Anterior cingulate cortex (tissue), 58 donors: ENCODE measurements around the gene SLC30A7.
A peak's percentile ranks its signal among the peaks of the same experiment; 100 is the strongest.

Source experiments
- DNase-seq, 58 donors: peaks; one replicate each; lab custom pipeline; 2025; lab: John Stamatoyannopoulos, UW

The SLC30A7 gene

DNA sequence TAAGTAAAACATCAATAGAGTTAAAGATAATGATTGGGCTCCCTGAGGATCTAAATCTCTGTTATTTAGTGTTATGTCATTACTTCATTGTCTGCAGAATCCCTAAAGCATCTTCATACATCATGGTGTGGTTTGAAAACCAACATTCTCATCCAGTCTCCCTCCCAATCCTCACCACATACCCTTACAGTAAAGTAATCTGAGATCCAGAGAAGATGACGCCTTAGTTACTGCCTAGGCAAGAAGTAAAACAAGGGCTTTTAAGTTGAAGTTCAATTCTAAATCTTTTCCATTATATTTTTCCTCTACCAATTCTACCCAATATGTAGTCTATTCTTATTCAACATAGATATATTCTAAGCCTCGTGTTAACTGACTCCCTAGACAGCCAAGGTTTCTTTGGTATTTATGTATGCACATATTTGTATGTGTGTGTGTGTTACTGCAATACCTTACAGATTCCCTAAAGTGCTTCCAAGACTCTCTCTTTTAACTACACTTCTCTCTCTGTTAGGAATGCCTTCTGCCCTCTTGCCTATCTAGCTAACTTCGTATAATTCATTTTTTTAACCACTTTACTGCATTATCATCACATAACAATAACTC, 112.4 kb downstream of the SLC30A7 start:
- no peak for DNase-seq

DNA sequence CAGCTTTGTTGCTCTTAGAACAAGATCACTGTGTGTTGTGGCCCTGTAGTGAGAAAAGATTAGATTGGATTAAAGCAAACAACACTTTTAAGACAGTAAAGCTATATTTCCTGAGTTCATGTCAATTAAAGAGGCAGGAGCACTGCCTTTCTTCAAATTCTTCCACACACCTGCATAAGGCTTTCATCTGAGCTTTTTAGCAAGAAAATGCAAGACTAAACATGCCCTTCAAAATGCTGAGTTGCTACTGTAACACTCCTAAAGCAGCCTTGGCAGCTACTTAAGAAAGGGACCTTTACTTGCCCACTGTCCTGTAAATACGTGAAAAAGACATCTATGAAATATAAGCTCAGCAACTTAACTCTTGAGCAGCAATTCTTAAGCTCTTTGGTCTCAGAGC, 117.9 kb downstream of the SLC30A7 start:
- DNase-seq, result no peak

DNA sequence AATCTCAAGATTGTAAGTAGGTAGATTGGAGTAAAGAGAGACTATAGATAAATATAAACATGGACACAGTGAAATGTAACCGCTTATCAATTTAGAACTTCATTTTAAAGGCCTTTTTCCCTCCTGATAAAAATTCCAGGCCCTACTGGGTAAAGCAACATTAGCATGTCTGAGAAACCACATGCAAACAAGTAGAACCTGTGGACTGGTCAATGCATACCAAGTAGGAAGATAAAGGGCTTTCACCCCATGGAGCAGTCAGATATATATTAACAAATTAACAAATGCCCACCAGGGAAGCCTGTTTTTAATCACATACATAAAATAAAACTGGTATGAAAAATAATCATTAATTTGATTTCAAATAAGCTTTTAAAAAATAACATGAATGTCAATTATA, 121.6 kb downstream of the SLC30A7 start:
- DNase-seq, result no peak

DNA sequence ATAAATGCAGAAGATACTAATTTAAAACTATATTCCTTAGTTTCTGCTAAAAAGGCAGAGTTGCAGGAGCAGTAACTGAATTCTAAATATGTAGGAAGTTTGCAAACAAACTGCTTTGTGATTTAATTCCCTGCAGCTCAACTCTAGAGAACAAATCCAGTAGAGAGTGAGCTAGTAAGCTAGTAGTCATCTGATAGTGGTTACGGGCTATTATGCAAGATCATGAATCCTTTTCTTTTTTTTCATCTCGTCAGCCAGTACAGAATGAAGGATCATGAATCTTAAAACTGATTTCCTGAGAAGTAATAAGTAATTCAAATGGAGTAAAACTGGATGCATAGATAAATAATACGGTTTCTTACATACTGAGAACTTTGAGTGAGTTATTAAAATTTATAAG, 126.4 kb downstream of the SLC30A7 start:
- no peak for DNase-seq

DNA sequence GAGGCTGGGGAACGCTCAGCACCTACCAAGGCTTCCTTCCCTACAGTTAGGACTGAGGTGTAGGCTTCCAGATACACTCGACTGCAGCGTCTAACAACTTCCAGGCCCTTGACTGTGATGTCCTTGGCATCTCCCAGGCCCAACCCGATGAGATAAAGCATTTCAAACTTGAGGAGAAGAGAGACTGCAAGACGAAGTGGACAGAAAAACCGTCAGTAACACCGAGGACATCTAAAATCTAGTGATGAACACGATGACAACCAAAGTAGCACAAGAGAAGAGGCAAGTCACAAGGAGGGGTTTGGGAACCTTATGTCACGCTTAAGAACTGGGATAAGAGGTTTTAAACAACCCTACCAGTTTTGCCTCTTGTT, 129.4 kb downstream of the SLC30A7 start:
- DNase-seq, result peak in 16 of 58 donors; percentile 0 to 77 (median 28)

DNA sequence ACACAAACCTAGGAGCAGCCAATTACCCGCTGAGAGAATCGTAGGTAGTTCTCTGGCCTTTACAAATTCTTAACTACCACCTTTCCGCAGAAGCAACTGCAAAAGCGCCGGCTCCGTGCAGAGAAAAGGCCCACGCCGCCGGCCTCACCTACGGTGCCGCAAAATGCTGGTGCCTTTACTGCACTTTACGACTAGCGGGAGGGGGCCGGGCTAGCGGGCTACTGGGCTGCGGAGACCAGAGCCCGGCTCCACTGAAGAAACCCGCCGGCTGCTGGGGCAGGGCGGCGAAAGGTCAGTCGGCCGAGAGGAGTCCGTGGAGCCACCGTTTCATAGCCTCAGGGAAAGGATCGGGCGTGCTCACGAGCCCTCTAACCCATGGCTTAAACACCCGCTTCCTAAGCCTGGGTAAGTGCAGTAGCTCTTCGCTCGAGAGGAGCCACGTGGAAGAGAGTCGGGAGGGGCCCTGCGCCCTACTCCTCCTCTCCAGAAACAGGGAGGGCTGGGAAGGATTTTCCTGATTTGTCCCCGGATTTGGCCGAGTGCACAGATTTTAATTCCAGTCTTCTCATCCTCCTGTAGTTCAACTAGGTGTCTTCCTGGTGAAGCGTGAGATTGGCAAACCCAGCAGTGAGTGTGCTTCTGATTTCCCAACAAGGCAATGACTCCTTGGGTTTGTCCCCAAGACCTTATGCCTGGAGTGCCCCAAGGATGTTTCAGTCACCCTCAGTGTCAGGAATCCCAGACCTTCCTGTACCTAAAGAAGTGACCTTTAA, 130.0 kb downstream of the SLC30A7 start, which contains the start of gene DPH5:
TSS of gene DPH5 (minus strand) at position 128 of the 773 bp plus-strand sequence. CDS start 341 bp downstream, outside the sequence.
- DNase-seq, result peak; percentile 44 to 91 (median 82)

DNA sequence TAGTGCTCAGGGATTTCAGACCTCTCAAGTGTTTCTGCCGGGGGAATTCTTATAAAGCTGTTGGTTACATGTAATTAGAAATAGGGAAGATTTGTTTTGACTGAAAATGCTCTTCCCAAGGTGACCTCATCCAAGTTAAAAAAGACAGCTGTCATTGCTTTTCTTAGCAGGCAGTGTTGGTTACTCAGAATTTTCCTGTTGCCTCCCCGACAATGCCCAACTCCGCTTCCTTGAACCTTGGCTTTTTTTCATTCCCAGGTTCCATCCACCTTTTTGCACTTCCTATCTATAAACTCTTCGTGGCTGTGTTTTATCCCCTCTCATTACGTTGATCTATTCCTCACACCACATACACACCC, 130.5 kb downstream of the SLC30A7 start:
- no peak for DNase-seq

DNA sequence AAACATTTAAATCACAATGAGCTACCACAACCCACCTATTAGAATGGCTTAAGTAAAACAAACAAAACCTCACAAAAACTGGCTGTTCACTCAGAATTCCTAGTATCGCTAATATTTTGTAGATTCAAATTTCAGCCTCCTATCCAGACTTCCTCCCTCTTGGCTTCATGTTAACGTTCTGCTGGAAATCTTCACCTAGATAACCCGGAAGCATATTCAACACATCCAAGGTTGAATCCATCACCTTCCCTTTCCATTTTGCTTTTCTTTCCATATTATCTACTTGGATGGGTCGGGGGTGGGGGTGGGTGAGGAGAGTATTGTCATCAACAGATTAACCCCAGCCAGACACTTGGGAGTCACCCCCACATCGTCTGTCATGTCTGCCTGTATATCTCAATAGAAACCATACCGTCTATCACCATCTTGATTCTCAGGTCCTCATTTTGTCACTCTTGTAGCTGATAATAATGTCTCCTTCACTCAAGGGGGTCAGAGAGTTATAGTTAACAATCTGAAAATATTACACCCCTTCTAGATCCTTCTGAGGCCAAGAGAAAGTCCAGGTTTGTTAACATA, 131.4 kb downstream of the SLC30A7 start:
- DNase-seq, result no peak

DNA sequence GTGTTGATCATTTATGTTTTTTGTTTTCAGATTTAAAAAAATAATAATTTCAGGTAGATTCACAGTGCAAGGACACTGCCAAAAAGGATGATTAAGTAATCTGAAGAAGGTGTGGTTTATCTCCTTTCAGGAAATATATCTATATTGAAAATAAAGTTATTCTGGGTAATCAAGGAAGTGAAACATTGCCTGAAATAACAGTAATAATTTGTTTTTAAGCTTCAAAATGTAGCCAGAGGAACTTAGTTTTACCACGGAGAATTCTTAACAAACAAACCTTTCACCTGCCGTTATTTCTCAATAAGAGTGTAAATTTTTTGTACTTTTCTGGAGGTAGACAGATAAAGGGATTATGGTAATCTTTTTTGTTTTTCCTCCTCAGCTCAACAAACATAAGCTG, 132.6 kb downstream of the SLC30A7 start:
- DNase-seq, result no peak

DNA sequence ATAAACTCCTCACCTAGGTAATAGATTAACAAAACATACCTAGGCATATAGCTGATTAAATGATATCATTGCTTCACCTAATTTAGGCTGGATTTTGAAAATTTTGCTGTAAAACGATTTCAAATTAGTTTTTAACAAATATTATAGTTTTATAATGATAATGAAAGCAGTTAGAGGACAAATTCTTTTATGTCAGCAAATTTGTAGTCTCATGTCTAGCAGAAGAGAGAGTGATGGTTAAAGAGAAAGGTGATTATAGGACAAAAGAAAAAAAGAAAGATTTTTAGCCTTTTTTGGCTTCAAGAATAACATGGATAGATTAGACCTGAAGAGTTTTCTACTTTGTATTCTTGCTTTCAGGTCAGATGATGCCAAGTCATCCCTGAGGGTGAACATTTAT, 133.3 kb downstream of the SLC30A7 start:
- no peak for DNase-seq

DNA sequence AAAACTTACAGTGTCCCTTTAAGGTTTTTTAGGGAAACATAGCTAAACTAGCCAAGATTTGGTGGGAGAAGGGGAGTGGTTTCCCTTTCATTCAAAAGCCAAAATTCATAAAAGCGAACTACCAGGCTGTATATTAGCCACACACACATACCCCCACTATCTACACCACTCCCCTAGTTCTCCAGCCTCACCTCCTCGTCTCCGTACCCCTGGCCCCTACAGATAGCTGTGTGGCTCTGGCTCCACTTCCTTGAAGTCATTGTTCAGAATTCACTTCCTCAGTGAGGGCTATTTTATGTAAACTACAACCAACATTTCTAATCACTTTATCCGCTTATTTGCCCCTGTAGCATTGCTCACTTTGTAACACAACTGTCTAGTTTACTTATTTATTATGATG, 135.0 kb downstream of the SLC30A7 start:
- DNase-seq, result no peak
